ENCODE measurements around the gene PNKP.

Gene PNKP

DNA sequence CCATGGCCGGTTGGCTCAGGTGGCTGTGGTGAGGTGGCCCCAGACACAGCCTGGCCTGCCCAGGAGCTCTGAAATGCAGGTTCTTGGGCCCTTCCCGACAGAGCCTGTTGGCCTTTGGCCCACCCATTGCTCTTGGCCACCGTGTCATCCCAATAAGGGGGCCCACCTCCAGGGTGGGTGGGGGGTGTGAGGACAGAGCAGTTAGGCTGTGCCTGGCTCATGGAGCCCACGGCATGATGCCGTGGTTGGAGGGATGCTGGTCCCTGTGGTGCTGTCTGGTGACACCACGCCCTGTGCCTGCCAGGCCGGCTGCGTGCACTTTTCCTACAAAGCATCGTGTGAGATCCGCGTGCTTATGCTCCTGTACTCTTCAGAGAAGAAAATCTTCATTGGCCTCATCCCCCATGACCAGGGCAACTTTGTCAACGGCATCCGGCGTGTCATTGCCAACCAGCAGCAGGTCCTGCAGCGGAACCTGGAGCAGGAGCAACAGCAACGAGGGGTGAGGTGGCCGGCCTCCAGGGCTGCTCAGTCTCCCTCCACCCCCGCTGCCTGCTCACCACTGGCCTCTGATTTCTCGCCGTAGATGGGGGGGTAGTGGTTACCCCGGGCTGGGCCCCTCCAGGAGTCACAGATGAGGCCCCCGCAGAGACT, 7.6 kb downstream of the PNKP start:
- no peak for DNase-seq (ENCODE audit: low read depth)

DNA sequence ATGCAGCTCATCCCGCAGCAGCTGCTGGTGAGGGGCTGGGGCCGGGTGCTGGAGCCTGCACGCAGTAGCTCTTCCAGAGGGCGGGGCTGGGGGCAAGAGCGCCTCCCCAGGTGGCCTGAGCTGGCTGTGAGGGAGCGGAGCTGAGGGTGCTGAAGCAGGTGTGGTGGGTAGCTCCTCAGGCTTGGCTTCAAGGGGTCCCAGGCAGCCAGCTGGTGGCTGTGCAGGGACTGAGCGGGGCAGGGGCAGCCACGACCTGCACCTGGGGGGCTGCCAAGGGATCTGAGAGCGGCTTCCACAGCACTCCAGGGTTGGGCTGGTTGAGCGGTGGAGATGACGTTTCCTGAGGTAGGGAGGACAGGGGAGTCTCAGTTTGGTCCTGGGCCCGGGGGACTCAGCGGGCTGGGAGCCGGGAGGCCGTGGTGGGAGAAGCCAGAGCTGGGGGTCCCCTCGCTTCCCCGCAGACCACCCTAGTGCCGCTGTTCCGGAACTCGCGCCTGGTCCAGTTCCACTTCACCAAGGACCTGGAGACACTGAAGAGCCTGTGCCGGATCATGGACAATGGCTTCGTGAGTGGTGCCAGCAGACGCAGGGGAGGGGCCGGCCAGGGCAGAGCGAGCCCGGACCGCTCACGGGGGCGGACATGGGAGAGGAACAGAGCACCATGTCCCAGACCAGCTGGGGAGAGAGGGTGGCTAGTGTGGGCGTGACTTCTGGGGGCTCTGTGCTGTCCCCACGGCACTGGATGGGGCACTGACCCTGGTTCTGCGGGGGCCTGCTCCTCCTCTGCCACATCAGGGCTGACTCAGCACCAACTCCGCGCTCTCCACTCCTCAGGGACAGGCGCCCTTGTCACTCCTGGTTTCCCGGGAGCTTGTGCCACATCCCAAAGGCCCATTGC, 9.0 kb downstream of the PNKP start:
- DNase-seq (ENCODE audit: low read depth), result no peak

DNA sequence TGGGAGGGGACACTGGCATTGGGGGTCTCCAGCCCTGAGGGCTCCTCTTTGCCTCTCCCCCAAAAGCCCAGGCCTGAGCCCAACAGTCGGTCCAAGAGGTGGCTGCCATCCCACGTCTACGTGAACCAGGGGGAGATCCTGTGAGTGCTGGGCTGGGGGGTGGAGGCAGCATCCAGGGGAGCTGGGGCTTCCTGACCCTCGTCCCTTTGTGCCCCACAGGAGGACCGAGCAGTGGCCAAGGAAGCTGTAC, 9.6 kb downstream of the PNKP start:
- no peak for DNase-seq (ENCODE audit: low read depth)

DNA sequence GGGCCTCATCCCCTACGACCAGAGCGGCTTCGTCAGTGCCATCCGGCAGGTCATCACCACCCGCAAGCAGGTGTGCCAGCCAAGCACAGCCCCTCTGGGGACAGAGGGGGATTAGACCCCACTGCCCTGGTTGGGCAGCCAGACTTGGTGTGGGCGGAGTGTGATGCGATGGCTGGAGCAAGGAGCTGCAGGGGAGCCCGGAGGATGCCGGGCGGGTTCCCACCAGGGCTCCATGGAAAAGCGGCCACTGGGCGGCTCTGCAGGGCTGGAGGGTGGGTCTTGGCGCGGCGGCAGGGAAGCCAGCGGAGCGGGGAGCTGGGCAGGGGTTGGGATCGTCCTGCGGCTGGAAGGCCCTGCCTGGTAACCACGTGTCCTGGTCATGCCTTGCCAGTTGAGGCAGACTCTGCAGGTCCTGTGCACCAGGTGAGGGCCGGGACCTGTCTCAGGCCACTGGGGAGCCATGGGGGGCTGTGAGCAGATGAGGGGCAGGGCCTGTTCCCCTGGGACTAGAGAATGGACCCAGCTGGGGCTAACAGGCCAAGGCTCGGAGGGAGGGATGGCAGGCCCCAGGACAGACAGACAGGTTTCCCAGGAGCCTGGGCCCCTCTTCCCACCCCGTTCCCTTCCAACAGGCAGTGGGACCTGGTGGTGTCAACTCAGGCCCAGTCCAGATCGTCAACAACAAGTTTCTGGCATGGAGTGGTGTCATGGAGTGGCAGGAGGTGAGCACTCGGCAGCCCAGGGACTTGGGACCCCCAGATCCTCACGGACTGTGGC, 10.1 kb downstream of the PNKP start:
- DNase-seq (ENCODE audit: low read depth), result no peak

DNA sequence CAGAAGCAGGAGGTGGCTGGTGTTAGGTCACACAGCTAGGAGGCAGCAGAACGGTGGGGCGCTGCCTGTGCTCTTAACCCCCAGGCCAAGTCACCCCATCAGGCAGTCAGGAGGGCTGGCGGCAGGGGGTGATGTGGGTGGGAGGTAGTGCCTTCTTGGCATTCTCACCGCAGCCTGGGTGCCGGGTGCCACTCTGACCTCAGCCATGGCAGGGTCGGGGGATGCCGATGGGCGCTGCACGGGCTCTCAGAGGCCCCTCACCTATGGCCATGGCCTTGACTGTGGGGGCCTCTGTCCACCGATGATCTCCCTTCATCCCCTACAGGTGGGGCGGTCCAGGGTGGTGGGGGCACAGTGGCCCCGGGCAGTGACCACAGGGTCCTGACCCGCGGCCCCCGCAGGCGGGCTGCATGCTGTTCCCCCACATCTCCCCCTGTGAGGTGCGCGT, 10.8 kb downstream of the PNKP start:
- DNase-seq (ENCODE audit: low read depth), result no peak

DNA sequence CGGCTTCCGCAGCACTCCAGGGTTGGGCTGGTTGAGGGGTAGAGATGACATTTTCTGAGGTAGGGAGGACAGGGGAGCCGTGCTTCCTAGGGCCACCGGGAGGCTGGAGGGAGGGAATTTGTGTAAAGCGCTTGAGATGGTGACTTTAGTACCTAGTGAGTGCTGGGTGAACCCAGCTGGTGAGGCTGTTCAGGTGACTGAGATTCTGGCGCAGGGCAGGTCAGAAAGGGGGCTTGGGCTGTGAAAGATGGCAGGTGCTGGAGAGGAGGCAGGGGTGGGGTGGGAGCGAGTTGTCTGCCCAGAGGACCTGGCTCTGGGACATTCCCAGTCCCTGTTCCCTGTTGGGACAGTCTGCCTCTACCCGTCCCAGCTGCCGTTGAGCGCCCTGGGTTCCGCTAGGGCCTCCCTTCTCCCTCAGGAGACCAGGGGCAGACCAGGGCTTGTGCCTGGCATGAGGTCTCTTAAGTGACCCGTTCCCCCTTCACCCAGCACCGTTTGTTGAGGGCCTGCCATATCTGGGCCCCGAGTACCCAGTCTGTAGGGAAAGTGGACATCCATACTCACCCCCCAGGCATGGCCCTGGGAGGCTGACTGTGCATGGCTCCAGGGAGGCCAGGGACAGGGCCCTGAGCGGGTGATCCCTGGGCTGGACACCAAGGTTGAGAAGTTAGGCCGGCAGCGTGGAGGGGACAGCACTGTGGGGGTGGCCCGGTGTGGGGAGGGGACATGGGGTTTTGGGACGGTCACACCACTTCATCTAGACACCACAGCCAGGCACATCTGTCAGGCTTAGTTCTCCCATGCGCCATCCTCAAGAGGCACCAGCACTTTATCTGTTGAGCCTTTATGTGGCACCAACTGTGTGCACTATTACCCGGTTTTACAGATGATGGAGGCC, 11.5 kb downstream of the PNKP start:
- no peak for DNase-seq (ENCODE audit: low read depth)

DNA sequence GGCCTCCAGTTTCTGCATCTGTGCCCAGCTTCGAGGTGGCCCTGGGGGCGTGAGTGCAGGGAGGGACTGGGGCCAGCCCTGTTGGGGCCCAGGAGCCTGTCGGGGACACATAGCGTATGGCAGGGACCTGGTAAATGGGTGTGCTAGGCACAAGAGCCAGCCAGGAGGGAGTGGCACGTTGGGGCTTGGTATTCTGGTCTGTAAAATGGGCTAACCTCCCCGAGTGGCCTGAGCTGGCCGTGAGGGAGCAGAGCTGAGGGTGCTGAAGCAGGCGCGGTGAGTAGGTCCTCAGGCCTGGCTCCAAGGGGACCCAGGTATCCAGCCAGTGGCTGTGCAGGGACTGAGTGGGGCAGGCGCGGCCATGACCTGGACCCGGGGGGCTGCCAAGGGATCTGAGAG, 12.1 kb downstream of the PNKP start:
- no peak for DNase-seq (ENCODE audit: low read depth)

DNA sequence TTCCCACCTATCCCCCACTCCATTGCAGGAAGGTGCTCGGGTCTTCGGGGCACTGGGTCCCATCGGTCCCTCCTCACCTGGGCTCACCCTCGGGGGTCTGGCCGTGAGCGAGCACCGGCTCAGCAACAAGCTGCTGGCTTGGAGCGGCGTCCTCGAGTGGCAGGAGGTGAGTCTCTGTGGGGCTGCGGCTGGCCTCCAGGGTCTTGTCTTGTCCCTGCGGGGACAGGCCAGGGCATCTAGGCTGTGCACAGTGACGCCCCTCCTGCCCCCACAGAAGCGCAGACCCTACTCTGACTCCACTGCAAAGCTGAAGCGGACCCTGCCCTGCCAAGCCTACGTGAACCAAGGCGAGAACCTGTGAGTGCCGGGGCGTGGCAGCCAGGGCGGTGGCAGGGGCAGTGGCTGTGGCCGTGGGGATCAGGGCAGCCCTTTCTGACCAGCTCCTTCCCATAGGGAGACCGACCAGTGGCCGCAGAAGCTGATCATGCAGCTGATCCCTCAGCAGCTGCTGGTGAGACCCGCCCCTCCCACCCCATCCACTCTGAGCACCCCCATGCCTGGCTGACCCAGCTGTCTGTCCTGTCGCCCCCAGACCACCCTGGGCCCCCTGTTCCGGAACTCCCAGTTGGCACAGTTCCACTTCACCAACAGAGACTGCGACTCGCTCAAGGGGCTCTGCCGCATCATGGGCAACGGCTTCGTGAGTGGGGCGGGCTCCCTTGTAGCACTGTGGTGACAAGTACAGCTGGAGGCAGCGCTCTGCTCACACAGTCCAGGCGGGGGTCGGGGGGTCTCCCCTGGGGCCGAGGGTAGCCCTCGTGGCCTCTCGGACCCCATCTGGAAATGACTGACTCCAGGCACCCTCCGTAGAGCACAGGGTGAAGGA, 12.8 kb downstream of the PNKP start:
- DNase-seq (ENCODE audit: low read depth), result no peak

DNA sequence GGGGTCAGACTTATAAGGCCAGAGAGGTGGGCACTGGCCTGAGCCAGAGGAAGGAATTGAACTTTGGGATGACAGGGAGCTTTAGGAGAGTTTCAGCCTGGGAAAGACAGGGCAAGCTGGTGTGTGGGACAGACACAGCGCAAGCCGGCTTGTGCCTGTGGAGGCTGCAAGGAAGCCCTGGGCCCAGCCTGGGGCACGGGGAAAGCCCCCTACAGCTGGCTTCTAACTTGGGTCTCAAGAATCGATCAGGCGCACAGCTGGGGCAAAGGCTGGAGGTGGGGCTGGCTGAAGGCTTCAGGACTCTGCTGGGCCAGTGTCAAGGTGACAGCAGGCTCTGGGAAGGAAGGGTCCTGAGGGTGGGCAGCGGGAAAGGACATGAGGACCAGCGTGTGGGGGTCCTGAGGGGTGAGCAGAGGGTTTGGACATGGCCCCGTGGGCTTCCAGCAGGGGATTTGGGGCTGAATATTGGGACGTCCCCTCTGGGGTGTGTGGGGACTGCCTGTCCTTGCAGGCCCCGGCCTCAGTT, 13.5 kb downstream of the PNKP start:
- no peak for DNase-seq (ENCODE audit: low read depth)

DNA sequence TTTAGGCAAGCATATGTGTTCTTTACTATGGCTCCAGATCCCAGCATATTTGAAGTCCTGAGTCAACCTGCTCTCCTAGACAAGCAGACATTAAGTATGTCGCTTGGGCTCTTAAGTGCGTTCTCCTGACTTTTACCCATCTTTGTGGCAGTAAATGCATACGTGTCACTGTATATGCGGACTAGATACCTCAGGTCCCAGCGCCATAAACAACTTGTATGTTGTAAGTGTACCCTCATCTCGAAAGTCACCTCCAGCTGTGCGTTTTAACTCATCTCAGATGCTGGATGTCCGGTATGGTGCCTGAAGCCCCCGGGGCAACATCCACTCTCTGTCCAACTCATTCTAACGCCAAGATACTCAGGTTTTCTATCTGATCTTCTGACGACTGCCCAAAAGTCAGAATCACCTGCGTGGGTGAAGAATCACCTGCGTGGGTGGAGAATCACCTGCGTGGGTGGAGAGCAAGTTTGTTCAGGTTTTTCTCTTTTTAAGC, 14.7 kb downstream of the PNKP start:
- DNase-seq (ENCODE audit: low read depth), result no peak

DNA sequence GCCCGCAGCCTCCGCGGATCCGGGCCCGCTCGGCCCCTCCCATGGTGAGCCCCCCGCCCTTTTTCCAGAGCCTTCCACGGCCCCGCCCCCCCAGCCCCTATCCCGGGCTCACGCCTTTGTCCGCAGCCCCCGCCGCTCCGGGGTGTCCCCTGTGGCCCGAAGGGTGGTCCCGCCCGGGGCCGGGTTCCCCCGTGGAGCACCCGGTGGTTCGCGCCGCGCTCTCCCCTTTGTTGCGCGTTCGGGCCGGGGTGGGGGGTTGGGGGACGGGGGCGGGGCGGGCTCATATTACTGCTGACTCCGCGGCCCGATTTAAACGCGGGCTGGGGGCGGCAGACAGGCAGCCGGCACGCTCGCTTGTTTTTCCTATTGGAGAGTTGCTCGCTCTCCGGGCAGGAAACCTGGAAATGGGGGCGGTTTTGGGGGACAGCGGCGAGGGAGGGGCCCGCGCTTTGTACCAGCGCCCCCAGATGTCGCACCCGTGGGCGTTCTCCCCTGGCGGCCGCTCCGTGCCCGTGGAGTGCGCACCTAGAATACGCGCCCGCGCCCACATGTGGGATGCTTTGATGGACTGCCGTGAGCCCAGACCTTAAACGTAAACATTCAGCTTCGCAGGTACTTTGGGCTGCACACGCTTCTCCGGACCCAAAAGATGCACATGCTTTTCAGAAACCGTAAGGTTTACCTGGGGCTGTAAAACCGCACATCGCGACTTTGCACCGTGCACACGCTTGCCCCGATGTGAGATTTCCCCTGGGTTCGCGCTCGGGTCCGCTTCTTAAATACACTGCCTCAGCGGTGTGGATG, 15.7 kb downstream of the PNKP start:
- no peak for DNase-seq (ENCODE audit: low read depth)

DNA sequence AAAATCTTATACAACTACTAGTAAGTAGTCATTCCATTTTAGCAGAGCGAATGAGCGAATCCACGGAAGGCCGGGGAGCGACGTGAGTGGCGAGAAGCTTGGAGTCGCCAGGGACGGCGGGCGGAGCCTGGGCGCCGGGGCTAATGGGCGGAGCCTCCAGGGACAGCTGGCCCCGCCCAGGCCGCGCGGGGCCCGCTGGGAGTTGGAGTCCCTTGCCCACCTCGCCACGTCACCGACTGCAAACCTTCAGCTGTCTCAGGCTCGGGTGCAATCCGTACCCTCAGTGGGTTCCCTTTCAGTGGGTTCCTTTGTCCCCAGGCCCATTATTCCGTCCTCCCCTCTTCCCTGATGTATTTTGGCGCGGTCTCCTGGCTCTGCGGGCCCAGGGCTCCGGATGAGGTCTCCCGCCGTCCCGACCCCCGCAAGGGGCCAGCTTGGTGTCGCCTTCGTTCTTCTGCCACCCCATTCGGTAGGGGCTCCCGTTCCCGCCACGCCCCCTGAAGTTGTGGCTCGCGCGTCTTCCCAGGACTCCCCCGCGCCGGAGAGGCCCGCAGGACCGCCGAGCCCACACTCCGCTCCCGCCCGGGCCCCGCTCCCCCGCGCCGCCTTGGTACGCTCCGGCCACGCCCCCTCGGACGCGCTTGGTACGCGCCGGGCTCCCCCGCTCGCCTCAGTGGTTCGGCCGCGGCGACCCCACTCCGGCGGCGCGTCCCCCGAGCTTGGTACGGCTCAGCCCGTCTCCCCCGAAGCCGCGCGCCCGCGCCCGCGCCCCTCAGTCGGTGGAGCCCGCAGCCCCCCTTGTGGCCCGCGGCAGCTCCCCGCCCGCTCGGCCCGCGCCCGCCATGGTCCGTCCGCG, 16.7 kb downstream of the PNKP start, which contains the start of gene PTOV1:
PTOV1 (plus strand) TSS at position 673 of the 856 bp plus-strand sequence.
- peak; percentile 80 for DNase-seq (ENCODE audit: low read depth)

DNA sequence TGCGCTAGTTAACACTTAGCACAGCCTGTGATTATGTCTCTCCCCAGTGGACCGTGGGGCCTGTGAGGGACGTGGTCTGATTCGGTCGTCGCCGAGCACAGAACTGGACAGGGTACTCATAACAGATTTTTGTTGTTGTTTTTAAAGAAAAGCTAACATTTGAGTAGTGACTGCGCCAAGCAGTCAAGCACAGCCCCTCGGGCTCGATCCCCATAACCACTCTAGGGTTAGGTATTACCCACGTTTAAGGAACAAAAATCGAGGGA, 17.2 kb downstream of the PNKP start:
- no peak for DNase-seq (ENCODE audit: low read depth)

DNA sequence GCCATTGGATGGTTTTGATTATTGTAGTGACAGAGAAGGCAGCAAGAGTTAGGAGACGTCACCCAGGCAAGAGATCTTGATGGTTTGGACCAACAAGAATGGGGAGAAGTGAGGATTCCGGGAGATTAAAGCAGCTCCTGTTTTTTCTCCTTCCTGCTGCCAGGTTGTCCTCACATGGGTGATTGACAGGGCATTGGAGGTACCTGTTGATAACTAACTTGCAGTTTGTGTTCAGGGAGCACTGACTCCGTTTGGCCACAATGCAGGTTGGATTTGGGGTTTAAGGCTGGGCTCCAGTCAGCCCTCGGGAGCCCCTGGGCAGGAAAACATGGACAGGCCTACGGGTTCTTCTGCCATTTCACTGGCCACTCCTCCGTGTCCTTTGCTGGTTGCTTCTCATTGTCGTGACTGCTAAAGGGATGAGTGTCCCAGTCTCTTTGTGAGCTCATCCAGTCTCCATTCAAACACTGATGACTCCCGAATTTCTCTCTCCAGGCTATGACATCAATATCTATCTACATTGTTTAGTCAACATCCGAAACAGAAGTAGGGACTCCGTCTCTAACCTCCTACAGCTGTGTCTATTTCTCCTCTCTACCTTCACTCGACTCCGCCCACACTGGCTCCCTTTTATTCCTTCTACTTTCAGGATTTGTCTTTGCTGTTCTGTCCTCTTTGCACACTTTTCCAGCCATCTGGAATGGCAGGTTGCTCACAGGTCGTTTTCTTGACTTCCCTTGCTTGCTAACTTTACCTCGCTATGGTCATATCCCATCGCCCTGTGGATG, 17.7 kb downstream of the PNKP start:
- DNase-seq (ENCODE audit: low read depth), result no peak

DNA sequence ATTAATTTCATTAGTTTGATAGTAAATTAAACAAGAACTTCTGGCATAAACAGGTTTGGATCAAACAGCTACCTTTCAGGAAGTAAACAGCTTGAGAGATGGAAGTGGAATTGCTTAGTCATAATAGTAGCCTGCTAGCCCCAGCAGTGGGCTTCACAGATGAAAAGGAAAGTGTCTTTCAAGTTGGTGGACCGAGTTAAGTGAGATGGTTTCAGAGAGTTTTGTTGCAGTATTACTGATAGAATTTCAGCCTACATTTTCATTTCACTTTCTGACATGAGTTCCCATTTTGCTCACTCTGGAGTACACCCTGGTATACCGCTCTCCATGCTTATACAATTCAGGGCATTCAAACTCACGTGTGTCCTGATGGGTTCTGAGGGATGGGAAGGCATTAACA, 18.4 kb downstream of the PNKP start:
- no peak for DNase-seq (ENCODE audit: low read depth)

DNA sequence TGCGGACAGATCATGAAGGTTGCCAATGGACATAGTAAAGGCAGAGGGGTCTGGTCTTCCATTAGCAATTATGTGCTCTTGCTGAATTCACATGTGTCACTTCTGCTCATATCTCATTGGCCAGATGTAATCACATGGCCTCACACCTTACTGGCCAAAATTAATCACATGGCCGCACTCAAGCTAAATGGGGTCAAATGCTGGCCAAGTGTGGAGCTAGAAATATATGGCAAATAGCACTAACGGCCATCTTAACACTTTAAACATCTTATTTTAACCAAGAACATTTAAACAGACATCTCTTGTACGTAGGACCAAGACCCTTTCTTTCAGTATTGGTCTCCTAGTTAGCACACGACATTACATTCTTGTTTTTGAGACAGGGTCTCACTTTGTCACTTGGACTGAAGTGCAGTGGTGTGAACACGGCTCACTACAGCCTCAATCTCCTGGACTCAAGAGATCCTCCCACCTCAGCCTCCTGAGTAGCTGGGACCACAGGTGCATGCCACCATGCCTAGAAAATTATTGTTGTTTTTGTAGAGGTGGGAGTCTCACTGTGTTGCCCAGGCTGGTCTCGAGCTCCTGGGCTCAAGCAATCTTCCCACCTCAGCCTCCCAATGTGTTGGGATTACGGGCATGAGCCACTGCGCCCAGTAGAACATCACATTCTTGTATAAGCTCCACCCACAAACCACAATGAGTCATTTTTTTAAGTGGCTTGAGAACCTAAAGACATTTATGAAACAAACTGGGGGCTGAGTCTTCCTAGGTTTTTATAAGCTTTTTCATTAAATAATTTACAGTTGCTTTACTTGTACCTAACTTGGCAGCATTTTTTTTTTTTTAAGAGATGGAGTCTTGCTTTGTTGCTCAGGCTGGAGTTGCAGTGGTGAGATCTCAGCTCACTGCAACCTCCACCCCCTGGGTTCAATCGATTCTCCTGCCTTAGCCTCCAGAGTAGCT, 19.4 kb downstream of the PNKP start:
- DNase-seq (ENCODE audit: low read depth), result no peak

DNA sequence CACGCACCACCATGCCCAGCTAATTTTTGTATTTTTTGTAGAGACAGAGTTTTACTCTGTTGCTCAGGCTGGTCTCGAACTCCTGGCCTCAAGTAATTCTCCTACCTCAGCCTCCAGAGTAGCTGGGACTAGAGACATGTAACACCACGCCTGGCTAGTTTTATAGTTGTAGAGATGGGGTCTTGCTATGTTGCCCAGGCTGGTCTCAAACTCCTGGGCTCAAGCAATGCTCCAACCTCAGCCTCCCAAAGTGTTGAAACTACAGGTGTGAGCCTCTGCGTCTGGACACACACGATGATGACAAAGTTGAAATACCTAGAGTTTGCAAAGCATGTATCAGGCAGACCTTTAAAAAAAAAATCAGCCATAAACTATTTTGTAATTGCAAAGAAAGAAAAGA, 21.0 kb downstream of the PNKP start:
- DNase-seq (ENCODE audit: low read depth), result no peak
